Measurements from ENCODE around the gene EPS8L2.

The EPS8L2 gene

GRCh38 chr11:705646-706438 is at the start of gene EPS8L2:
EPS8L2 (plus strand) TSS chr11:706231; CDS start chr11:709408, 3,177 bp downstream.
- H3K27ac ChIP-seq = peak within 1 kb of the TSS; percentile 86
- DNase-seq (ENCODE audit: low spot score) = no peak
- H3K4me3 ChIP-seq = peak within 1 kb of the TSS; percentile 83
- no peak for TF ChIP-seq CTCF (IDR thresholded peaks at IDR 0.05)

GRCh38 chr11:656426-656825 is 49.6 kb upstream of the EPS8L2 start:
- Histone ChIP-seq H3K27ac (no peak overlapping the region), H3K4me3 (no peak overlapping the region)
- no peak for DNase-seq (ENCODE audit: low spot score)
- TF ChIP-seq CTCF (IDR thresholded peaks at IDR 0.05) = no peak

GRCh38 chr11:656866-657265 is 49.2 kb upstream of the EPS8L2 start:
- Histone ChIP-seq H3K4me3 (no peak overlapping the region), H3K27ac (no peak overlapping the region)
- no peak for TF ChIP-seq CTCF (IDR thresholded peaks at IDR 0.05)
- DNase-seq (ENCODE audit: low spot score) = no peak

GRCh38 chr11:657691-658126 is 48.3 kb upstream of the EPS8L2 start:
- DNase-seq (ENCODE audit: low spot score) = no peak
- Histone ChIP-seq H3K4me3 (no peak overlapping the region), H3K27ac (no peak overlapping the region)
- no peak for TF ChIP-seq CTCF (IDR thresholded peaks at IDR 0.05)

- no peak overlapping the region for H3K4me3 ChIP-seq
- H3K27ac ChIP-seq = no peak overlapping the region
- no peak for DNase-seq (ENCODE audit: low spot score)
- TF ChIP-seq CTCF (IDR thresholded peaks at IDR 0.05) = no peak
Measured at GRCh38 chr11:659532-660085, 46.4 kb upstream of the EPS8L2 start.

- H3K27ac ChIP-seq = no peak overlapping the region
- no peak overlapping the region for H3K4me3 ChIP-seq
Measured at GRCh38 chr11:660281-660680, 45.8 kb upstream of the EPS8L2 start.

More at GRCh38 chr11:660281-660680, 45.8 kb upstream of the EPS8L2 start:
- TF ChIP-seq CTCF (IDR thresholded peaks at IDR 0.05) = no peak
- DNase-seq (ENCODE audit: low spot score) = no peak
